Stimulated activated CD4-positive, alpha-beta T cell treated with anti-CD3 and anti-CD28 coated beads, Interleukin-1b, Interleukin-23, amount 100 ng/mL, for 4 hours (primary cell): ENCODE measurements around the gene SLC9C2.
"Not testable (repeated sequence)": the region's sequence is repeated elsewhere in the genome, so short reads cannot be mapped to it uniquely, and the experiment has no call there.

Source experiments
- DNase-seq, 2 donors: peaks; one replicate each; pipeline ENCODE4 v3.0.0-alpha.2; 2020; ENCODE audit warnings: low read depth in 2 of 2

SLC9C2 gene

GRCh38 chr1:173603056-173603591, at the start of gene SLC9C2:
TSS of gene SLC9C2 (minus strand) at chr1:173603072. CDS start at chr1:173601776, 1,296 bp downstream.
- DNase-seq = no peak

GRCh38 chr1:173648880-173649605, 46.2 kb upstream of the SLC9C2 start:
- no peak for DNase-seq

GRCh38 chr1:173646656-173647055, 43.8 kb upstream of the SLC9C2 start:
- DNase-seq = no peak

- DNase-seq = not testable (repeated sequence)
Observed at GRCh38 chr1:173642450-173643139, 39.7 kb upstream of the SLC9C2 start.

GRCh38 chr1:173639102-173639501, 36.2 kb upstream of the SLC9C2 start:
- no peak for DNase-seq

GRCh38 chr1:173638043-173639021, 35.5 kb upstream of the SLC9C2 start:
- no peak for DNase-seq

- DNase-seq = not testable (repeated sequence)
Observed at GRCh38 chr1:173637236-173638042, 34.6 kb upstream of the SLC9C2 start.

GRCh38 chr1:173635116-173635515, 32.2 kb upstream of the SLC9C2 start, which contains the start of gene TEX50:
TSS of gene TEX50 (plus strand) at chr1:173635338. CDS start at chr1:173635522, 184 bp downstream.
- DNase-seq = no peak

- no peak for DNase-seq
Observed at GRCh38 chr1:173628888-173629287, 26.0 kb upstream of the SLC9C2 start.

GRCh38 chr1:173627269-173627668, 24.4 kb upstream of the SLC9C2 start:
- DNase-seq = no peak

- no peak for DNase-seq
Observed at GRCh38 chr1:173616859-173617258, 14.0 kb upstream of the SLC9C2 start.

- not testable (repeated sequence) for DNase-seq
Observed at GRCh38 chr1:173613086-173613485, 10.2 kb upstream of the SLC9C2 start.

- no peak for DNase-seq
Observed at GRCh38 chr1:173608503-173609216, 5.8 kb upstream of the SLC9C2 start.

- no peak for DNase-seq
Observed at GRCh38 chr1:173601588-173601987, 1.3 kb downstream of the SLC9C2 start.

GRCh38 chr1:173596097-173596825, 6.6 kb downstream of the SLC9C2 start:
- no peak for DNase-seq

GRCh38 chr1:173591138-173591537, 11.7 kb downstream of the SLC9C2 start:
- DNase-seq = not testable (repeated sequence)

GRCh38 chr1:173590557-173590956, 12.3 kb downstream of the SLC9C2 start:
- no peak for DNase-seq

GRCh38 chr1:173581383-173582079, 21.3 kb downstream of the SLC9C2 start:
- no peak for DNase-seq

GRCh38 chr1:173580658-173581057, 22.2 kb downstream of the SLC9C2 start:
- no peak for DNase-seq
